GM18870 (cell line): ENCODE data around the gene WWOX.

Source experiments
- ATAC-seq: cut with Tn5 transposase; IDR thresholded peaks from one replicate; pipeline ENCODE4 v1.9.1; 2021; ENCODE audit warnings: moderate library complexity; ENCODE audit not compliant: unreplicated experiment

WWOX gene

GRCh38 chr16:78425891-78426510 is 326.5 kb downstream of the WWOX start:
- ATAC-seq, result no peak

GRCh38 chr16:78428193-78428592 is 328.7 kb downstream of the WWOX start:
- no peak for ATAC-seq

DNA sequence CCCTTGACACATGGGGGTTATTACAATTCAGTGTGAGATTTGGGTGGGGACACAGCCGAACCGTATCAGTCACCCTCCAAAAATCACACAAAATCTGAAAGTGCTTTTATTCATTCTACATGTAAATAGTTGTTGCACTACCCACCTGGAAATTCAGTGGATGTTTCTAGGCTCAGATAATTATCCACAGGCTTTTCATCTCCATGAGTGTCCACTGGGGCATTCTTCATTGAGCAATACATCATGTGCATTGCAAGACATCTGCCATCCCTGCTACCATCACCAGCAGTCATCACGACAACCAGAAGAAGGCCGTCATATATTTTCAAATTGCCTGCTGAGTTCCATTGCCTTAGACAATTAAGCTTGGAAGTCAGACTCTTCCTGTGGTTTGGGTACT is 330.8 kb downstream of the WWOX start:
- no peak for ATAC-seq

- ATAC-seq, result no peak
Measured at GRCh38 chr16:78431004-78431670, 331.7 kb downstream of the WWOX start.

DNA sequence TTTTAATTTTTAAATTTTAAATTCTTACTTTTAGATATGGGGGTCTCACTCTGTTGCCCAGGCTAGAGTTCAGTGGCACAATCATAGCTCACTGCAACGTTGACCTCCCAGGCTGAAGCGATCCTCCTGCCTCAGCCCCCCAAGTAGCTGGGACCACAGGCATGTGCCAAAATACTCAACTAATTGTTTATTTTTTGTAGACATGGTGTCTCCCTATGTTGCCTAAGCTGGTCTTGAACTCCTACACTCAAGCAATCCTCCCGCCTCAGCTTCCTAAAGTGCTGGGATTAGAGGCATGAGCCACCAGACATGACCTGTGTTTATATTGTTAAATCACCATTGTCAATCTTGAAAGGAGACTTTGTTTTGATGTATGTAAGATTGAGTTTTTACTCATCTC is 332.2 kb downstream of the WWOX start:
- no peak for ATAC-seq

- no peak for ATAC-seq
Measured at GRCh38 chr16:78432451-78432850, 333.0 kb downstream of the WWOX start.

DNA sequence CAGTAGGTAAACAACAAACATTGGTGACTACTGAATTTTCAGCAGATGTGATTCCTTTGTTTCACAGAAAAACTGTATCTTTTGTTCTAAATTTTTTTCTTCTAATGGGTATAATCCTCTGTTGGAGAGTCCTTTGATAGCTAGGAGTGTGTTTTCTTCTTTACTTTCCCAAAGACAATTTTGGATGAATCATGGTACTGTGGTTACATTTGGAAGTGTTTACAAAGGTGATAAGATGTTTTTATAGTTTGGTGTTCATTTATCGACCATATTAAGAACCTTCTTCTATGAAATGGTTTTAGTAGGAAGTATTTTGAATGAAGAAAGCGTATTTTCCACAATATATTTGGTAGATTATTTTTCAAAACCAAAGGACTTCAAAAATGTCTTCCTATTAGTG is 333.7 kb downstream of the WWOX start:
- ATAC-seq, result no peak

- no peak for ATAC-seq
Measured at GRCh38 chr16:78434401-78434800, 334.9 kb downstream of the WWOX start.

DNA sequence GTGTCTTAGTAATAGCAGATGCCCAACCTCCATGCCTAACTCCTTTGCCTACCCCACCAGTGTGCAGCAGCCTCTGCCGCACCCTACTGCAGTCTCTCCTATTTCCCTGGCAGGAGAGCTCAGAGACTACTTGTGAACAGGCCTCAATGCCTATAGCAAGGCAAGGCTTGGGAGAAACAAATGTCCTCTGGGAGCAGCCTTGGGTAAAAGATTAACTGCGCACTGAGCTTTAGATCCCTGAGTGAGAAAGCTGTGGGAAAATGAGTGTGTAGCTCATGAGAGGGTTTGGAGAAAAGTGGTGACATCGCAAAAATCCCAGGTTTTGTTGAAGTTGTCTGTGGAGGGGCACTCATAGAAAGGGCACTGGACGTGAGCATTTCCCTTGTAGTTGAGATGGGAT is 335.8 kb downstream of the WWOX start:
- no peak for ATAC-seq

GRCh38 chr16:78436023-78436422 is 336.6 kb downstream of the WWOX start:
- no peak for ATAC-seq

DNA sequence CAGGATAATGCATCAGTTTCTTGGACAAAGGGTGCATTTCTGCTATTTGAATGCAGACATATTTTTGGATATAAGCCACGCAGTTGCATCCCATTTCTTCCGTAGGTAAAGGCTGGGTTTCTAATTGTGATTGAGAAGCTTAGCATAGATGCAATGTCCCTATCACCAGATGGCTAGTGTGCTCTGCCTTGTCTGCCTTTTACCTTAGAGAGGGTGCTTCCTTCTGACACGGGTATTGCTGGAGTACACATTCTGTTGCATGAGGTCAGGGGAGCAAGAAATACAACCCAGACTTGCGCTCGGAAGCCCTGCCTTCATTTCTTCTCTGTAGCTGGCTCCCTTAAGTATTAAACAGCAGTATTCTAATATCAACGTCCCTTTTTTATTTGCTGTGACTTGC is 337.4 kb downstream of the WWOX start:
- no peak for ATAC-seq

- ATAC-seq, result no peak
Measured at GRCh38 chr16:78437352-78437968, 338.0 kb downstream of the WWOX start.

GRCh38 chr16:78438219-78438618 is 338.8 kb downstream of the WWOX start:
- no peak for ATAC-seq

GRCh38 chr16:78438632-78439031 is 339.2 kb downstream of the WWOX start:
- ATAC-seq, result no peak

GRCh38 chr16:78439646-78440045 is 340.2 kb downstream of the WWOX start:
- no peak for ATAC-seq

DNA sequence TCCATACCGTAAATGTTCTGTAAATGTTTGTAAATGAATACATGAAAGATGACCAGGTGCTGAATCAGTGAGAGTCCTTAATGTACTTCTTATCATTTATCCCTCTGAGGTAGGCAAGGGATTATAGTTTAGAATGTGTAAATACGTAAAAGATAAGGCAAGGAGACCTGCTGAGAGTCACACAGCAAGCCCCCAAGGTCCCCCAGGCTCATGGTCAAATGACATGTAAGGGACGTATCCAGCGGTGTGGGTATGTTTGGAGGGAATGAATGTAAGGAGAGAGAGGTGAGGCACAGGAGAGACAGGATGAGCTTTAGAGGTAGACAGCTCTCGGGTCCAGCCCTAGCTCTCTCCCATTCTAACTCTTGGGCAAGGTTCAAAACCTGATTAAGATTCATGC is 341.8 kb downstream of the WWOX start:
- no peak for ATAC-seq

- no peak for ATAC-seq
Measured at GRCh38 chr16:78443542-78444364, 344.3 kb downstream of the WWOX start.

DNA sequence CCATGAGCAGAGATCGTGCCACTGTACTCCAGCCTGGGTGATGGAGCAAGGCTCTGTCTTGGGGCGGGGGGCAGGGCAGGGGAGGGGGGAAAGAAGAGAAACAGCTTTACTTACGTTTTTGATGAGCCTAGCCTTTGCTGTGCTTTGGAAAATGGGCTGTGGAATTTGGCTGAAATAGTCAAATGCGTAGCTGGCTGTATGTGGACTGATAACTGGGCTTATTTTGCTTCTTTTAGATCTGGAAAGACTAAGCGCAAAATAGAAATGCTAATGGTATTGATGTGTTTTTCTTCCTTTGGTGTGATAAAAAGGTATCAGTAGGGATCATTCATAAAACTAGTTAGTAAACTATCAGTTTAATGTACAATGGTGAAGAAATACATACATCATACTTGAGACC is 346.4 kb downstream of the WWOX start:
- ATAC-seq, result no peak

DNA sequence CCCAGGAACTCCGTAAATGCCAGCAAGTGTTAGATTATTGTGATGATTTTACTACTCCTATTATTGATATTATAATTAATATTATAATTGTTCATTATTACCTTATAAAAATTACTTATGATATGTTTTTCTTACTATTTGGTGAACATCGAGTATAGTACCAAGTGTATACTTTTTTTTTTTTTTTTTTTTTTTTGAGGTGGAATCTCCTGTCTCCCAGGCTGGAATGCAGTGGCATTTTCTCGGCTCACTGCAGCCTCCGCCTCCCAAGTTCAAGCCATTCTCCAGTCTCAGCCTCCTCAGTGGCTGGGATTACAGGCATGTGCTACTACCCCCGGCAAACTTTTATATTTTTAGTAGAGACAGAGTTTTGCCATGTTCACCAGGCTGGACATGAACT is 347.0 kb downstream of the WWOX start:
- ATAC-seq, result no peak

- no peak for ATAC-seq
Measured at GRCh38 chr16:78446992-78447563, 347.6 kb downstream of the WWOX start.

GRCh38 chr16:78448658-78449271 is 349.3 kb downstream of the WWOX start:
- no peak for ATAC-seq
